SK-N-SH (cell line): ENCODE results near the gene C1RL. TPM values are rescaled to one million over a fixed set of nuclear protein-coding genes. Genes with fewer than 3 reads are reported as not detected.

Experiments
- CTCF ChIA-PET: fragments of 300-600, 350-600 bp; formaldehyde crosslinking; extraction: SDS; loops from one replicate; lab custom pipeline; 2021; lab: Yijun Ruan, JAX
- POLR2A ChIA-PET: fragments of 350-600 bp; sonication (Branson Sonifier 250); formaldehyde crosslinking; extraction: SDS; loops from one replicate; lab custom pipeline; 2020; ENCODE audit warnings: antibody characterized with exemption, inconsistent platforms; lab: Yijun Ruan, JAX
- DNase-seq: peaks from one replicate; pipeline ENCODE4 v3.0.0; 2012
- H2AFZ ChIP-seq: fragments of 200-600 bp; sonication (generic); 2 replicates; pipeline ENCODE4 v1.8.1; 2016; ENCODE audit warnings: antibody characterized with exemption, mild to moderate bottlenecking, low read depth
- H3F3A ChIP-seq: fragments of 200-600 bp; sonication (generic); replicated peaks from 2 replicates; pipeline ENCODE3; 2016; ENCODE audit warnings: antibody characterized with exemption, mild to moderate bottlenecking; ENCODE audit not compliant: insufficient read depth
- H3K27ac ChIP-seq, 2 experiments: fragments of 200-500 bp in 1 of 2; fragments of 200-600 bp in 1 of 2; sonication (Bioruptor generic) in 1 of 2; sonication (generic), shearing (Covaris generic) in 1 of 2; 2 replicates each; pipeline versions ENCODE4 v1.5.1 to v1.6.1; 2014 to 2016; ENCODE audit warnings: low read depth in 2 of 2, inconsistent platforms in 1 of 2, low read length in 1 of 2, mild to moderate bottlenecking in 1 of 2, mixed read lengths in 1 of 2
- H3K27me3 ChIP-seq: fragments of 200-600 bp; sonication (generic), shearing (Covaris generic); 2 replicates; pipeline ENCODE4 v1.6.1; 2016; ENCODE audit warnings: mixed run types; ENCODE audit not compliant: insufficient read depth
- H3K36me3 ChIP-seq, 2 experiments: fragments of 200-500 bp in 1 of 2; fragments of 200-600 bp in 1 of 2; sonication (Bioruptor generic) in 1 of 2; sonication (generic) in 1 of 2; replicated peaks in 1 of 2; 2 replicates each; pipeline versions ENCODE3 to v1.5.1; 2014 to 2016; ENCODE audit warnings: low read length in 1 of 2, mild to moderate bottlenecking in 1 of 2; ENCODE audit not compliant: insufficient read depth in 2 of 2, control insufficient read depth in 1 of 2
- H3K4me1 ChIP-seq, 2 experiments: fragments of 200-500 bp in 1 of 2; fragments of 200-600 bp in 1 of 2; sonication (Bioruptor generic) in 1 of 2; sonication (generic), shearing (Covaris generic) in 1 of 2; 2 replicates each; pipeline versions ENCODE4 v1.5.1 to v1.6.1; 2014 to 2016; ENCODE audit warnings: low read depth in 1 of 2, low read length in 1 of 2, mixed run types in 1 of 2; ENCODE audit not compliant: insufficient read depth in 2 of 2, control insufficient read depth in 1 of 2
- H3K4me2 ChIP-seq: fragments of 200-600 bp; sonication (generic), shearing (Covaris generic); 2 replicates; pipeline ENCODE4 v1.6.1; 2017; ENCODE audit warnings: mixed run types
- H3K4me3 ChIP-seq, 2 experiments: fragments of 200-500 bp in 1 of 2; fragments of 200-600 bp in 1 of 2; sonication (Bioruptor generic) in 1 of 2; sonication (generic), shearing (Covaris generic) in 1 of 2; 2 replicates each; pipeline versions ENCODE4 v1.5.1 to v1.8.1; 2014 to 2016; ENCODE audit warnings: low read depth in 2 of 2, inconsistent platforms in 1 of 2, low read length in 1 of 2, mild to moderate bottlenecking in 1 of 2, mixed read lengths in 1 of 2, moderate library complexity in 1 of 2
- H3K79me2 ChIP-seq: fragments of 200-600 bp; sonication (generic); 2 replicates; pipeline ENCODE4 v1.8.1; 2017; ENCODE audit warnings: mild to moderate bottlenecking; ENCODE audit not compliant: insufficient read depth
- H3K9ac ChIP-seq: fragments of 200-600 bp; sonication (generic); 2 replicates; pipeline ENCODE4 v1.6.1; 2017; ENCODE audit warnings: mixed run types
- H3K9me2 ChIP-seq: fragments of 200-600 bp; sonication (generic); 2 replicates; pipeline ENCODE4 v1.6.1; 2017; ENCODE audit warnings: mixed run types
- H3K9me3 ChIP-seq: fragments of 200-600 bp; sonication (generic); 2 replicates; pipeline ENCODE4 v1.6.1; 2017; ENCODE audit warnings: mixed run types, mild to moderate bottlenecking, moderate library complexity
- H4K20me1 ChIP-seq: fragments of 200-600 bp; sonication (generic); 2 replicates; pipeline ENCODE4 v1.6.1; 2017; ENCODE audit warnings: mild to moderate bottlenecking, mixed run types; ENCODE audit not compliant: insufficient read depth
- EZH2phosphoT487 ChIP-seq: fragments of 200-600 bp; sonication (generic); IDR thresholded peaks from 2 replicates; pipeline ENCODE4 v1.6.1; 2017; ENCODE audit warnings: low read depth, mixed run types, mild to moderate bottlenecking, antibody characterized with exemption, moderate library complexity, borderline replicate concordance
- IRF3 ChIP-seq: fragments of 150-350 bp; IDR thresholded peaks from 2 replicates; pipeline ENCODE4 v1.6.1; 2016; ENCODE audit warnings: mild to moderate bottlenecking, low read depth, low read length
- MXI1 ChIP-seq: IDR thresholded peaks from 2 replicates; pipeline ENCODE4 v1.6.1; 2012; ENCODE audit warnings: mild to moderate bottlenecking, low read depth, low read length, improper control_type of control experiment
- RAD21 ChIP-seq: IDR thresholded peaks from 2 replicates; pipeline ENCODE4 v1.6.1; 2012; ENCODE audit warnings: mild to moderate bottlenecking, low read length
- USF1 ChIP-seq: IDR thresholded peaks from 2 replicates; pipeline ENCODE4 v1.4.0; 2012; ENCODE audit warnings: low read depth, borderline replicate concordance
- USF2 ChIP-seq: fragments of 150-350 bp; IDR thresholded peaks from 2 replicates; pipeline ENCODE4 v1.6.1; 2017; ENCODE audit warnings: antibody characterized with exemption, low read length, low read depth, borderline replicate concordance
- WGBS: methylation state at CpG from one replicate; pipeline ENCODE4 v1.1.6; 2017; ENCODE audit warnings: low lambda C conversion rate; 5-methylcytosine and 5-hydroxymethylcytosine counted together
- polyA plus RNA-seq, 3 experiments: library from polyadenylated mRNA; depleted of rRNA; stranded (reverse); fragments of >200 nt; gene quantifications; 2 replicates each; pipeline ENCODE4 v1.2.3, GENCODE V29; 2012

Gene C1RL
- polyA plus RNA-seq, 1 of the 3 experiments (the other 2 are of a cell fraction), result 8.3 TPM

GRCh38 chr12:7131502-7131866 lies 22.5 kb upstream of the C1RL start:
- no peaks in the 10 kb centered on the region for H3F3A ChIP-seq
- no peak overlapping the region for H3K9ac ChIP-seq
- TF ChIP-seq USF2 (no peak), USF1 (no peak), EZH2phosphoT487 (no peak), IRF3 (no peak)
- WGBS, result 64% methylated on average over 7 of the region's 7 CpGs
- no peaks in the 10 kb centered on the region for H3K9me3 ChIP-seq
- peak overlapping the region; percentile 83; the same call in 1 of the 2 replicates for H2AFZ ChIP-seq
- CTCF ChIA-PET, result interaction anchor here (1.0 to 2.1 kb wide), 5 partner anchors 9 to 57 kb away, joined by 3 to 9 read pairs (median 7); no protein-coding TSS in a partner anchor
- H3K4me3 ChIP-seq, result peak overlapping the region; percentile 71 to 76; a peak in 3 of 4 replicates
- H3K27me3 ChIP-seq, result 0 out of 2 replicates have a peak, but pooled peaks cover 7% of the 10 kb centered on the region
- peaks cover 0 to 13% of the 10 kb centered on the region in 2 experiments; a peak in 1 of 4 replicates for H3K4me1 ChIP-seq
- peak; percentile 32 for DNase-seq
- H3K4me2 ChIP-seq, result no peak overlapping the region
- no peak overlapping the region for H3K27ac ChIP-seq
- POLR2A ChIA-PET, result no interaction called here
- H4K20me1 ChIP-seq, result no peaks in the 10 kb centered on the region
- no peaks in the 10 kb centered on the region for H3K79me2 ChIP-seq
- peaks cover 0 to 8% of the 10 kb centered on the region in 2 experiments for H3K36me3 ChIP-seq
- no peaks in the 10 kb centered on the region for H3K9me2 ChIP-seq

GRCh38 chr12:7130701-7131501 lies 21.9 kb upstream of the C1RL start:
- no peak for TF ChIP-seq RAD21
- TF ChIP-seq MXI1, result peak; percentile 65; the same call in 1 of the 2 replicates
- peak; percentile 78 for DNase-seq
- Histone ChIP-seq H3K9ac (peak overlapping the region; percentile 51; the same call in 1 of the 2 replicates), H2AFZ (peak overlapping the region; percentile 90; the same call in 1 of the 2 replicates), H3F3A (no peaks in the 10 kb centered on the region), H3K79me2 (no peaks in the 10 kb centered on the region), H4K20me1 (no peaks in the 10 kb centered on the region), H3K36me3 (peaks cover 0 to 2% of the 10 kb centered on the region in 2 experiments), H3K27ac (peak overlapping the region in 1 of 2 experiments; percentile 64; a peak in 1 of 4 replicates), H3K9me2 (no peaks in the 10 kb centered on the region), H3K27me3 (0 out of 2 replicates have a peak, but pooled peaks cover 7% of the 10 kb centered on the region), H3K4me2 (peak overlapping the region; percentile 95), H3K9me3 (no peaks in the 10 kb centered on the region), H3K4me3 (peak overlapping the region; percentile 71 to 76), H3K4me1 (peaks cover 0 to 13% of the 10 kb centered on the region in 2 experiments; a peak in 1 of 4 replicates)
- 32% methylated on average over 32 of the region's 32 CpGs for WGBS
- POLR2A ChIA-PET, result no interaction called here
- CTCF ChIA-PET, result interaction anchor here (1.0 to 2.1 kb wide), 6 partner anchors 10 to 58 kb away, joined by 3 to 9 read pairs (median 6); no protein-coding TSS in a partner anchor
